Keratinocyte (primary cell): Measurements from ENCODE around the gene LRRTM3. TPM values are rescaled to one million over a fixed set of nuclear protein-coding genes. Genes with fewer than 3 reads are reported as not detected.

Experiments used
- DNase-seq: peaks from one replicate; pipeline ENCODE4 v3.0.0-alpha.2; 2011; ENCODE audit warnings: low read depth, missing footprints, low spot score
- FAIRE-seq: peaks from 2 replicates; lab custom pipeline; 2011; peaks lifted over from hg19 to GRCh38; lab: Jason Lieb, UNC
- H2AFZ ChIP-seq: 2 replicates; pipeline ENCODE4 v1.6.0; 2012; ENCODE audit warnings: low read length, control low read depth, inconsistent platforms; ENCODE audit not compliant: control insufficient read depth
- H3K27ac ChIP-seq: 2 replicates; pipeline ENCODE4 v1.5.1; 2011; ENCODE audit warnings: low read length; ENCODE audit not compliant: control insufficient read depth, insufficient read depth
- H3K27me3 ChIP-seq: 3 replicates; pipeline ENCODE4 v1.6.0; 2011; ENCODE audit warnings: low read length; ENCODE audit not compliant: control insufficient read depth, insufficient read depth; ENCODE audit errors: extremely low read depth
- H3K36me3 ChIP-seq, 2 experiments: 2 replicates in 1 of 2; 3 replicates in 1 of 2; pipeline ENCODE4 v1.5.1; 2011; ENCODE audit warnings: low read length in 2 of 2, mild to moderate bottlenecking in 1 of 2; ENCODE audit not compliant: control insufficient read depth in 2 of 2, insufficient read depth in 2 of 2; ENCODE audit errors: extremely low read depth in 1 of 2
- H3K4me1 ChIP-seq: 3 replicates; pipeline ENCODE4 v1.5.1; 2011; ENCODE audit warnings: low read length; ENCODE audit not compliant: control insufficient read depth, insufficient read depth; ENCODE audit errors: extremely low read depth
- H3K4me2 ChIP-seq: 3 replicates; pipeline ENCODE4 v1.6.0; 2011; ENCODE audit warnings: low read depth, low read length; ENCODE audit not compliant: control insufficient read depth, insufficient read depth; ENCODE audit errors: extremely low read depth
- H3K4me3 ChIP-seq, 3 experiments: fragments of 200-600 bp in 1 of 3; sonication (generic) in 1 of 3; 2 replicates in 2 of 3; 3 replicates in 1 of 3; pipeline ENCODE4 v1.5.1; 2011 to 2016; ENCODE audit warnings: low read length in 3 of 3, mild to moderate bottlenecking in 3 of 3, control low read depth in 2 of 3, inconsistent platforms in 1 of 3, low read depth in 1 of 3, mixed read lengths in 1 of 3, mixed run types in 1 of 3, moderate library complexity in 1 of 3; ENCODE audit not compliant: control insufficient read depth in 2 of 3, insufficient read depth in 2 of 3; ENCODE audit errors: extremely low read depth in 1 of 3
- H3K79me2 ChIP-seq: 2 replicates; pipeline ENCODE4 v1.6.0; 2012; ENCODE audit warnings: low read length; ENCODE audit not compliant: control insufficient read depth, insufficient read depth
- H3K9ac ChIP-seq: 3 replicates; pipeline ENCODE4 v1.6.0; 2011; ENCODE audit warnings: low read length; ENCODE audit not compliant: control insufficient read depth, insufficient read depth; ENCODE audit errors: extremely low read depth
- H3K9me1 ChIP-seq: 3 replicates; pipeline ENCODE4 v1.6.0; 2011; ENCODE audit warnings: low read length; ENCODE audit not compliant: control insufficient read depth, insufficient read depth; ENCODE audit errors: extremely low read depth
- H3K9me3 ChIP-seq: 2 replicates; pipeline ENCODE4 v1.5.1; 2012; ENCODE audit warnings: low read depth, low read length; ENCODE audit not compliant: control insufficient read depth
- H4K20me1 ChIP-seq: 3 replicates; pipeline ENCODE4 v1.6.0; 2011; ENCODE audit warnings: low read length; ENCODE audit not compliant: control insufficient read depth, insufficient read depth; ENCODE audit errors: extremely low read depth
- EZH2 ChIP-seq: IDR thresholded peaks from one replicate; pipeline ENCODE4 v1.6.1; 2012; ENCODE audit warnings: inconsistent platforms, mild to moderate bottlenecking, low read length, moderate library complexity
- dilution Hi-C: fragments of 300-500 bp; cut with MboI; formaldehyde crosslinking; loops from one replicate; pipeline ENCODE4 v1.7.0; 2020; ENCODE audit warnings: low sequenced_read_pairs; ENCODE audit not compliant: extremely low pct_ligation_motif_present
- polyA plus RNA-seq, 5 experiments: library from polyadenylated mRNA; depleted of rRNA in 3 of 5; stranded (reverse) in 3 of 5; stranded (forward) in 1 of 5; unstranded in 1 of 5; fragments of >200 nt; gene quantifications; 1 replicate in 1 of 5; 2 replicates in 3 of 5; 3 replicates in 1 of 5; pipeline versions ENCODE4 v1.2.1 to v1.2.3, GENCODE V29; 2011 to 2012; ENCODE audit warnings: missing spikeins in 2 of 5, low read depth in 1 of 5, low replicate concordance in 1 of 5
- TF ChIP-seq, protein P1 (sequence below), 3 experiments: IDR thresholded peaks in 1 of 3; conservative IDR thresholded peaks in 1 of 3; optimal IDR thresholded peaks in 1 of 3; 2 replicates in 2 of 3; 3 replicates in 1 of 3; pipeline versions ENCODE3 to v1.5.1; 2011; ENCODE audit warnings: low read length in 3 of 3, mild to moderate bottlenecking in 3 of 3, moderate library complexity in 2 of 3, control low read depth in 1 of 3, inconsistent platforms in 1 of 3; ENCODE audit not compliant: insufficient read depth in 2 of 3; ENCODE audit errors: extremely low read depth in 1 of 3

The LRRTM3 gene
- polyA plus RNA-seq, 1 donor (not counting 4 experiments of a cell fraction or from before 2014, with no cell fraction given): not detected

GRCh38 chr10:67087135-67087425 lies 161.2 kb downstream of the LRRTM3 start:
- Histone ChIP-seq H3K79me2 (no peaks in the 10 kb centered on the region), H4K20me1 (no peaks in the 10 kb centered on the region), H3K36me3 (no peaks in the 10 kb centered on the region), H3K4me2 (no peak overlapping the region), H3K9me1 (no peaks in the 10 kb centered on the region), H3K9ac (no peak overlapping the region), H3K27ac (no peak overlapping the region), H3K27me3 (no peaks in the 10 kb centered on the region), H3K4me3 (no peak overlapping the region), H3K4me1 (no peaks in the 10 kb centered on the region), H3K9me3 (no peaks in the 10 kb centered on the region), H2AFZ (no peak overlapping the region)
- TF ChIP-seq, protein P1, sequence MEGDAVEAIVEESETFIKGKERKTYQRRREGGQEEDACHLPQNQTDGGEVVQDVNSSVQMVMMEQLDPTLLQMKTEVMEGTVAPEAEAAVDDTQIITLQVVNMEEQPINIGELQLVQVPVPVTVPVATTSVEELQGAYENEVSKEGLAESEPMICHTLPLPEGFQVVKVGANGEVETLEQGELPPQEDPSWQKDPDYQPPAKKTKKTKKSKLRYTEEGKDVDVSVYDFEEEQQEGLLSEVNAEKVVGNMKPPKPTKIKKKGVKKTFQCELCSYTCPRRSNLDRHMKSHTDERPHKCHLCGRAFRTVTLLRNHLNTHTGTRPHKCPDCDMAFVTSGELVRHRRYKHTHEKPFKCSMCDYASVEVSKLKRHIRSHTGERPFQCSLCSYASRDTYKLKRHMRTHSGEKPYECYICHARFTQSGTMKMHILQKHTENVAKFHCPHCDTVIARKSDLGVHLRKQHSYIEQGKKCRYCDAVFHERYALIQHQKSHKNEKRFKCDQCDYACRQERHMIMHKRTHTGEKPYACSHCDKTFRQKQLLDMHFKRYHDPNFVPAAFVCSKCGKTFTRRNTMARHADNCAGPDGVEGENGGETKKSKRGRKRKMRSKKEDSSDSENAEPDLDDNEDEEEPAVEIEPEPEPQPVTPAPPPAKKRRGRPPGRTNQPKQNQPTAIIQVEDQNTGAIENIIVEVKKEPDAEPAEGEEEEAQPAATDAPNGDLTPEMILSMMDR (optimal IDR thresholded peaks at IDR 0.05 in 1 of 3, IDR thresholded peaks at IDR 0.05 in 1 of 3, conservative IDR thresholded peaks at IDR 0.05 in 1 of 3; ENCODE audit: extremely low read depth in 1 of 3, insufficient read depth in 2 of 3, low read length in 3 of 3): no peak
- dilution Hi-C loops: no loop called here
- DNase-seq: no peak
- no peak for FAIRE-seq

DNA sequence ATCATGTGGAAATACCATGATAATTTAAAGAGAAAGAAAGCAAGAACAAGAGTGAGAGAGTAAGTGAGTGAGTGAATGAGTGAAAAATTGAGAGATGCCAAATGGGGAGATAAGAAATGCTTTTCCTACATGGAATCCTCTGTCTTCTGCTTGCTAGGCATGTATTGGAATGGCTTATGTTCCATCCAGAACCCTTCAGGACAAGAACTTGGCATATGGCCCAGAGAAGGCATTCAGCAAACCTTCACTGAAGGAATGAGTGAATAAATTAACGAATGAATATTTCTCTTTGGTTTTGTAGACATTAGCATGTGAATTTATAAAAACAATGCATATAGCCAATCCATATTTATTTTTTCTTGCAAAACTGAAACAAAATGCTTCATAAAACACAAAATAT lies 162.2 kb downstream of the LRRTM3 start:
- H3K36me3 ChIP-seq: no peaks in the 10 kb centered on the region
- TF ChIP-seq, protein P1 (optimal IDR thresholded peaks at IDR 0.05 in 1 of 3, IDR thresholded peaks at IDR 0.05 in 1 of 3, conservative IDR thresholded peaks at IDR 0.05 in 1 of 3; ENCODE audit: extremely low read depth in 1 of 3, insufficient read depth in 2 of 3, low read length in 3 of 3): no peak
- no peak for TF ChIP-seq EZH2
- H3K27ac ChIP-seq: no peak overlapping the region
- H3K4me3 ChIP-seq: no peak overlapping the region
- H3K27me3 ChIP-seq: no peaks in the 10 kb centered on the region
- H3K79me2 ChIP-seq: no peaks in the 10 kb centered on the region
- H3K9me1 ChIP-seq: no peaks in the 10 kb centered on the region
- DNase-seq: no peak
- H3K9ac ChIP-seq: no peak overlapping the region
- dilution Hi-C loops: no loop called here
- no peak for FAIRE-seq
- H3K4me2 ChIP-seq: no peak overlapping the region
- no peak overlapping the region for H2AFZ ChIP-seq
- no peaks in the 10 kb centered on the region for H3K4me1 ChIP-seq
- H3K9me3 ChIP-seq: no peaks in the 10 kb centered on the region
- H4K20me1 ChIP-seq: no peaks in the 10 kb centered on the region
